Stimulated activated CD4-positive, alpha-beta T cell treated with anti-CD3 and anti-CD28 coated beads, TNF-alpha, amount 100 ng/mL, for 48 hours (primary cell): ENCODE measurements around the gene GSTP1.
"Not testable (repeated sequence)": the region's sequence is repeated elsewhere in the genome, so short reads cannot be mapped to it uniquely, and the experiment has no call there.

Experiments used
- DNase-seq, 3 donors: peaks; one replicate each; pipeline ENCODE4 v3.0.0-alpha.2; 2020; ENCODE audit warnings: low read depth in 3 of 3

The GSTP1 gene

GRCh38 chr11:67583247-67584204, at the start of gene GSTP1:
Gene GSTP1 (plus strand): TSS chr11:67583812. CDS start chr11:67583844, 32 bp downstream.
- peak; percentile 64 to 72 (median 65) for DNase-seq

- no peak for DNase-seq
Measured at GRCh38 chr11:67534070-67534679, 49.4 kb upstream of the GSTP1 start.

GRCh38 chr11:67535561-67535960, 48.1 kb upstream of the GSTP1 start:
- DNase-seq: no peak

- DNase-seq: no peak
Measured at GRCh38 chr11:67538306-67538705, 45.3 kb upstream of the GSTP1 start.

GRCh38 chr11:67538823-67539505, 44.6 kb upstream of the GSTP1 start:
- DNase-seq: no peak

- no peak for DNase-seq
Measured at GRCh38 chr11:67539550-67539949, 44.1 kb upstream of the GSTP1 start.

- DNase-seq: no peak
Measured at GRCh38 chr11:67541198-67541597, 42.4 kb upstream of the GSTP1 start.

- DNase-seq: no peak
Measured at GRCh38 chr11:67542169-67542568, 41.4 kb upstream of the GSTP1 start.

- no peak for DNase-seq
Measured at GRCh38 chr11:67542971-67543370, 40.6 kb upstream of the GSTP1 start.

GRCh38 chr11:67543585-67543984, 40.0 kb upstream of the GSTP1 start:
- DNase-seq: no peak

GRCh38 chr11:67544616-67545242, 38.9 kb upstream of the GSTP1 start:
- no peak for DNase-seq

GRCh38 chr11:67545280-67545679, 38.3 kb upstream of the GSTP1 start:
- DNase-seq: no peak

GRCh38 chr11:67548112-67548511, 35.5 kb upstream of the GSTP1 start:
- not testable (repeated sequence) for DNase-seq

GRCh38 chr11:67548555-67549110, 35.0 kb upstream of the GSTP1 start:
- DNase-seq: no peak

- no peak for DNase-seq
Measured at GRCh38 chr11:67551127-67551526, 32.5 kb upstream of the GSTP1 start.

- DNase-seq: not testable (repeated sequence)
Measured at GRCh38 chr11:67551697-67552096, 31.9 kb upstream of the GSTP1 start.

GRCh38 chr11:67556244-67556643, 27.4 kb upstream of the GSTP1 start:
- DNase-seq: no peak

GRCh38 chr11:67558084-67558772, 25.4 kb upstream of the GSTP1 start:
- DNase-seq: no peak

GRCh38 chr11:67561971-67562619, 21.5 kb upstream of the GSTP1 start:
- DNase-seq: no peak

GRCh38 chr11:67562963-67563704, 20.5 kb upstream of the GSTP1 start:
- no peak for DNase-seq
